Measurements from ENCODE around the gene ATP13A3.

The ATP13A3 gene

GRCh38 chr3:194360568-194360967, 126.2 kb downstream of the ATP13A3 start:
- Mint-ChIP-seq H3K27me3 (no peaks in the 10 kb centered on the region), H3K4me1 (ENCODE audit: low read depth) (no peaks in the 10 kb centered on the region), H3K9me3 (ENCODE audit: low read depth) (no peaks in the 10 kb centered on the region), H3K27ac (no peak overlapping the region), H3K36me3 (no peaks in the 10 kb centered on the region), H3K4me3 (no peak overlapping the region)

- Mint-ChIP-seq H3K4me3 (no peak overlapping the region), H3K36me3 (no peaks in the 10 kb centered on the region), H3K27ac (no peak overlapping the region), H3K9me3 (ENCODE audit: low read depth) (no peaks in the 10 kb centered on the region), H3K4me1 (ENCODE audit: low read depth) (peaks cover 5% of the 10 kb centered on the region), H3K27me3 (no peaks in the 10 kb centered on the region)
Observed at GRCh38 chr3:194357681-194358080, 129.1 kb downstream of the ATP13A3 start.

- H3K27ac Mint-ChIP-seq, result no peak overlapping the region
- no peaks in the 10 kb centered on the region for H3K36me3 Mint-ChIP-seq
- H3K9me3 Mint-ChIP-seq (ENCODE audit: low read depth), result no peaks in the 10 kb centered on the region
- no peak overlapping the region for H3K4me3 Mint-ChIP-seq
- peaks cover 6% of the 10 kb centered on the region for H3K4me1 Mint-ChIP-seq (ENCODE audit: low read depth)
- no peaks in the 10 kb centered on the region for H3K27me3 Mint-ChIP-seq
Observed at GRCh38 chr3:194355379-194355778, 131.4 kb downstream of the ATP13A3 start.

- H3K27me3 Mint-ChIP-seq, result no peaks in the 10 kb centered on the region
- H3K4me1 Mint-ChIP-seq (ENCODE audit: low read depth), result peaks cover 10% of the 10 kb centered on the region
- no peaks in the 10 kb centered on the region for H3K9me3 Mint-ChIP-seq (ENCODE audit: low read depth)
- H3K4me3 Mint-ChIP-seq, result no peak overlapping the region
- H3K36me3 Mint-ChIP-seq, result no peaks in the 10 kb centered on the region
- no peak overlapping the region for H3K27ac Mint-ChIP-seq
Observed at GRCh38 chr3:194354315-194354714, 132.5 kb downstream of the ATP13A3 start.
